ENCODE data around the gene NFKBIA.
A peak's percentile ranks its signal among the peaks of the same experiment; 100 is the strongest.

NFKBIA gene

DNA sequence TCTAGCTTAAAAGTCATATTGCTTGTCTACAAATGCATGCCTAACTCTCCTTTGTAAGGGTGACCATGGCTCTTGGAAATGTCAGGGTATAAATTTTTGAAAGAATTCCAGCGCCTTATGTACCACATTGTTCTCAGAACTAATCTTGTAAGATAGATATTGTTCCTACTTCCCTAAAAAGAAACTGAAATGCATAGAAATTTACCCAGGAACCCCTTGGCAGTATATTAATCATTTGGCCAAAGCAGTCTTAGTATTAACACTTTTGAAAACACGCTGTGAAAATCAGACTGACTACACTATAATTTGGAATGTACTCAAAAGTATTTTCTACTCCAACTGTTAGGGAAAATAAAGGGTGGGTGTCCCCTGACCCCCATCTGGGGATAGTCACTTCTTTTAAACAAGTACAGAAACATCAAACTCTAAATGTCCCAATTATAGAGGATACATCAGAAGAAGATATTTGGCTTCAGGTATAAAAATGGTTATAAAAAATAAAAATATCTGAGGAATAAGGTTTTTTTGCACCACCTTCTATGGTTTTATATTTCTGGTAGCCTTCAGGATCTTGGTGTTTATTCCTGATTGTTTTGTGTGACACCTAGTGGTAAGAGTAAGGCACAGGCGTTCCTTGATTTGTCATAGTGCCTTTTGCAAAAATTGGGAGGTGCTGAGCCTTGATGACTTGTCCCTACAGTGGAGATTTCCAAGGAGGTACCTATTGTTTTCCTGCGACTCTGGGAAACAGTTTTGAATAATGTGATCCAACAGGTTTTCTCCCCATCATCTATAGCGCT lies 2.2 kb upstream of the NFKBIA start:
- TF ChIP-seq, protein P1, sequence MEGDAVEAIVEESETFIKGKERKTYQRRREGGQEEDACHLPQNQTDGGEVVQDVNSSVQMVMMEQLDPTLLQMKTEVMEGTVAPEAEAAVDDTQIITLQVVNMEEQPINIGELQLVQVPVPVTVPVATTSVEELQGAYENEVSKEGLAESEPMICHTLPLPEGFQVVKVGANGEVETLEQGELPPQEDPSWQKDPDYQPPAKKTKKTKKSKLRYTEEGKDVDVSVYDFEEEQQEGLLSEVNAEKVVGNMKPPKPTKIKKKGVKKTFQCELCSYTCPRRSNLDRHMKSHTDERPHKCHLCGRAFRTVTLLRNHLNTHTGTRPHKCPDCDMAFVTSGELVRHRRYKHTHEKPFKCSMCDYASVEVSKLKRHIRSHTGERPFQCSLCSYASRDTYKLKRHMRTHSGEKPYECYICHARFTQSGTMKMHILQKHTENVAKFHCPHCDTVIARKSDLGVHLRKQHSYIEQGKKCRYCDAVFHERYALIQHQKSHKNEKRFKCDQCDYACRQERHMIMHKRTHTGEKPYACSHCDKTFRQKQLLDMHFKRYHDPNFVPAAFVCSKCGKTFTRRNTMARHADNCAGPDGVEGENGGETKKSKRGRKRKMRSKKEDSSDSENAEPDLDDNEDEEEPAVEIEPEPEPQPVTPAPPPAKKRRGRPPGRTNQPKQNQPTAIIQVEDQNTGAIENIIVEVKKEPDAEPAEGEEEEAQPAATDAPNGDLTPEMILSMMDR (IDR thresholded peaks at IDR 0.05; ENCODE audit: low read depth, low read length): peak; percentile 75
- TF ChIP-seq MYC (IDR thresholded peaks at IDR 0.05; ENCODE audit: low read depth, low read length): no peak
- TF ChIP-seq POLR2A (IDR thresholded peaks at IDR 0.05; ENCODE audit: extremely low read depth, insufficient read length): no peak
- TF ChIP-seq, protein P2, sequence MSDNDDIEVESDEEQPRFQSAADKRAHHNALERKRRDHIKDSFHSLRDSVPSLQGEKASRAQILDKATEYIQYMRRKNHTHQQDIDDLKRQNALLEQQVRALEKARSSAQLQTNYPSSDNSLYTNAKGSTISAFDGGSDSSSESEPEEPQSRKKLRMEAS (IDR thresholded peaks at IDR 0.05; ENCODE audit: low read depth, low read length): no peak
- peak; percentile 69 for DNase-seq (ENCODE audit: low read depth)
- no peak overlapping the region for H3K4me3 ChIP-seq (ENCODE audit: low read depth, low read length)

DNA sequence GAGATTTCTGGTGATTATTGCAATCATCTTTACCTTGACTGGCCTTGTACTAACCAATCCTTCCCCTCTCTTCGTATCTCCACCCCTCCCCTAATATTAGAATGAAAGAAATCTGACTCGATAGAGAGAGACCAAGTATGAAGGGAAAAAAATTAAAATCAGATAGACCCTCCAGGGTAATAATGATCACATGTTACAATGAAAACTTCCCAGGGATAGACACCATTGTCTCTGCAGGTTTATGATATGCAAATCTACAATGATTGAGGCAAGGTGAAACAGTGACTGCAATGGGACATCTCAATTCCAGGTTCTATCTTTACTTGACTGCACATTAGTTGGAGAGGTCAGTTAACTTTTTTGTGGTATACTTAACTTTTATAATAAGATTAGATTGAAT lies 1.5 kb upstream of the NFKBIA start:
- TF ChIP-seq, protein P1 (IDR thresholded peaks at IDR 0.05; ENCODE audit: low read depth, low read length): no peak
- TF ChIP-seq POLR2A (IDR thresholded peaks at IDR 0.05; ENCODE audit: extremely low read depth, insufficient read length) (no peak), MYC (IDR thresholded peaks at IDR 0.05; ENCODE audit: low read depth, low read length) (no peak)
- TF ChIP-seq, protein P2 (IDR thresholded peaks at IDR 0.05; ENCODE audit: low read depth, low read length): no peak
- DNase-seq (ENCODE audit: low read depth): no peak
- H3K4me3 ChIP-seq (ENCODE audit: low read depth, low read length): no peak overlapping the region

DNA sequence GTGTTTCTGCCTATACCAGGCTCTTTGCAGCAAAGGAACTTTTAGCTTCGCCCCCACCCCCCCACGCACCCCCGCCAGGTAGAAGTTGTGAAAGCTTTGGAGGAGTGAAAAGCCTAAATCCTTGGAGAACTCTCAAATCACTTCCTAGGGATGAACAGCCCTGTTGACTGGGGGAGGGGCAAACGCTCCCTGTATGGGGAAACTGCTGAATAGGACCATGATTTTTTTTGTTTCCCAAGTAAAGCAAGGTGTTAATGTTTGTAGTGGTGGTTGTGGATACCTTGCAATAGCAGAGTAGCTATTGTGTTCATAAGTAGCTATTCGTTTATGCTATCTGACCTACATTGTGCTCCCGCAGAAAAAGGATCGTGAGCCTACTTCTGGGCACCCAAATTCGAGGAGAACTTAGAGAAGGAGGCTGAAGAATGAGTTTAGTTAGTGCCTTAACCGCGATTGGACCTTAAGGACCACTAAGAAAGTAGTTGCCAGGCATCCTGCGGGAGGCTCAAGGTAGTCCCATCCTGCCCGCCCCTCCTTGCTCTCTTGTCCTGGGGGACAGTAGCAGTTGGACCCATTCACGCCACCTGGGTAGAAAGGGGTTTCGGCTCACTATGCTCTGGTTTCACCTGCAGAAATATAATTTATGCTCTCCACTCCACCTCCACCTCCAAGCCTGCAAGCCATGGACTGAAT lies 901 bp upstream of the NFKBIA start:
- DNase-seq (ENCODE audit: low read depth): no peak

DNA sequence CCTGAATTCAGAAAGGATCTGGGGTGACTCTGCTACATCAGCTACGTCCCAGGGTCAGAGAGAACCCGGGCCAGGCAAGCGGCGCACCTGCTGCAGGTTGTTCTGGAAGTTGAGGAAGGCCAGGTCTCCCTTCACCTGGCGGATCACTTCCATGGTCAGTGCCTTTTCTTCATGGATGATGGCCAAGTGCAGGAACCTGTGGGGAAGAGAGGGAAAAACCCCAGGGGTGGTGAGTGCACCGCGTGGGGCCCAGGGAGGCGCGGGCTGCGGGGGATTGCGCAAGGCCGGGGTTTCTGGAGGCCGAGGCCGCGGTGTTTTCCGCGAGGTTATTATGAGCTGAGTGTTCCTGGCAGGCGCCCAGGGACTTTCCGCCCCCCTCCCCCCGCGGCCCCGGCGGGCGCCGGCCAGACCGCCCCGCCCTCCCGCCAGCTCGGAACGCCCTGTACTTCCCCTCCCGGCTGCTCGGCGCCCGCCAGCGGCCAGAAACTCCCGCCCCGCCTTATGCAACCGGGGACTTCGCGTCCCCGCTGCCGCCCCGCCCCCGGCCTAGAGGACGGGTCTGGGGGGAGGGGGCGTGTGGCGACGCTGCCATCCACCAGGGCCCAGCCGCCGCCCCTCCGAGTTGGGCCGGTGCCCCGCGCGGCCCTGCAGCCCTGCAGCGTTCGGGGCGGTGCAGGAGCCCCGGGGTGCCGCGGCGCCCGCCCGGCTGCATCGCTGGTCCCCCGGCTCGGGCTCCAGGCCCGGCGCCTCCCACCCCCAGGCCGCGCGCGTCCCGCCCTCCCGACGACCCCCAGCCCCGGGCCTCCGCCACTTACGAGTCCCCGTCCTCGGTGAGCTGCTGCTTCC lies 723 bp downstream of the NFKBIA start:
- TF ChIP-seq, protein P1 (IDR thresholded peaks at IDR 0.05; ENCODE audit: low read depth, low read length): no peak
- TF ChIP-seq MYC (IDR thresholded peaks at IDR 0.05; ENCODE audit: low read depth, low read length): peak; percentile 90
- TF ChIP-seq POLR2A (IDR thresholded peaks at IDR 0.05; ENCODE audit: extremely low read depth, insufficient read length): no peak
- TF ChIP-seq, protein P2 (IDR thresholded peaks at IDR 0.05; ENCODE audit: low read depth, low read length): peak; percentile 76
- peak overlapping the region; percentile 75 for H3K4me3 ChIP-seq (ENCODE audit: low read depth, low read length)
- peak; percentile 95 for DNase-seq (ENCODE audit: low read depth)

More for the DNA sequence above, 901 bp upstream of the NFKBIA start:
- H3K4me3 ChIP-seq (ENCODE audit: low read depth, low read length): peak overlapping the region; percentile 69
- TF ChIP-seq MYC (IDR thresholded peaks at IDR 0.05; ENCODE audit: low read depth, low read length): no peak
- TF ChIP-seq, protein P1 (IDR thresholded peaks at IDR 0.05; ENCODE audit: low read depth, low read length): no peak

DNA sequence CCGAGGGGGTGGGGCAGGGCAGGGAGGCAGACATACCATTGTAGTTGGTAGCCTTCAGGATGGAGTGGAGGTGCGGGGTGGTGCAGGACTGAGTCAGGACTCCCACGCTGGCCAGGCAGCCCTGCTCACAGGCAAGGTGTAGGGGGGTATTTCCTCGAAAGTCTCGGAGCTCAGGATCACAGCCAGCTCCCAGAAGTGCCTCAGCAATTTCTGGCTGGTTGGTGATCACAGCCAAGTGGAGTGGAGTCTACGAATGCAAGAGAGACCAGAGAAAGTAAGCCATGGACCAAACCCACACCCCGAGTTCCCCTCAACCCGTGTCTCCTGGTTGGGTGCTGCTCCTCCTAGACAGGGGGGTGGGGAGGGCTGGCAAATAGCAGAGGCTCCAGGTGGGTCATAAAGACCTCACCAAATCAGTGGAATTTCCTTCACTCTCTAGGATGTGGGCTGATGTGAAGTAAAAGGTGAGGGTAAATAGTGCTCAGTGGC lies 1.4 kb downstream of the NFKBIA start:
- TF ChIP-seq POLR2A (IDR thresholded peaks at IDR 0.05; ENCODE audit: extremely low read depth, insufficient read length) (no peak), MYC (IDR thresholded peaks at IDR 0.05; ENCODE audit: low read depth, low read length) (no peak)
- TF ChIP-seq, protein P2 (IDR thresholded peaks at IDR 0.05; ENCODE audit: low read depth, low read length): no peak
- TF ChIP-seq, protein P1 (IDR thresholded peaks at IDR 0.05; ENCODE audit: low read depth, low read length): no peak
- DNase-seq (ENCODE audit: low read depth): no peak
- H3K4me3 ChIP-seq (ENCODE audit: low read depth, low read length): peak overlapping the region; percentile 75

Data from NB4 (cell line).